HG03039 (cell line): ENCODE results near the gene MCM10.

Experiments used
- ATAC-seq: cut with Tn5 transposase; IDR thresholded peaks from one replicate; pipeline ENCODE4 v1.9.1; 2021; ENCODE audit warnings: mild to moderate bottlenecking, moderate library complexity; ENCODE audit not compliant: unreplicated experiment

Gene MCM10

GRCh38 chr10:13163859-13164258 is 2.5 kb downstream of the MCM10 start:
- ATAC-seq: no peak

DNA sequence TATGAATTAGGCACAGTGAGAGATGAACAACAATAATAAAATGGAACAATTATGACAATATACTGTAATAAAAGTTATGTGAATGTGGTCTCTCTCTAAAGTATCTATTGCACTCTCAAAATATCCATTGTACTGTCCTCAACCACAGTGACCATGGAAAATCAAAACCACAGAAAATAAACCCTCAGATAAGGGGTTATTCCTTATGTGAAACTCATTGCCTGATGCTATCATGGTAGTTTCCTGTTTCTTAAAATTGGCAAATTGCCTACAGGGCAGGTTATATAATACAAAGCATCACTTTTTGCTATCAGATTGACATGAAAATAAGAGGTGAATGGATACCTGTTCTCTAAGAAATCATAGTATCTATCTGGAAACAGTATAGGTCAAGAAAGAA is 3.8 kb downstream of the MCM10 start:
- no peak for ATAC-seq

DNA sequence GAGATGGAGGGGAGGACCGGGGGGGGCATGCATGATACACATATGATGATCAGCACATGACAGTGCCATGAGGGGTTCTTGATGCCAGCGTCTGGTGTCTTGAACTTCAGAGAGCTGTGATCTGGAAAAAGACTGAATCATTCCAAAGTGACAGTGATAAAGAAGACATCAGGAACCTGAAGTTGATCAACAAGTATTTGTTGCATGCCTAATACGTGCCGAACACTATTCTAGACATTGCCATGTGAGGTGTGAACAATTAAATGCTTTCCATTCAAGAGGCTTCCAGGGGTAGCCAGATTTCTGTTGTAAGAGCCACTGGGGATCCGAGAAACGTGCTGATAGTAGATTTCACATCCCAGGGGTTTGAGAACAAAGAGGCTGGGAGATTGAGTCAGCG is 6.2 kb downstream of the MCM10 start:
- no peak for ATAC-seq

- no peak for ATAC-seq
Measured at GRCh38 chr10:13168781-13169180, 7.4 kb downstream of the MCM10 start.

GRCh38 chr10:13173616-13174015 is 12.3 kb downstream of the MCM10 start:
- ATAC-seq: no peak

GRCh38 chr10:13180788-13181187 is 19.4 kb downstream of the MCM10 start:
- no peak for ATAC-seq

DNA sequence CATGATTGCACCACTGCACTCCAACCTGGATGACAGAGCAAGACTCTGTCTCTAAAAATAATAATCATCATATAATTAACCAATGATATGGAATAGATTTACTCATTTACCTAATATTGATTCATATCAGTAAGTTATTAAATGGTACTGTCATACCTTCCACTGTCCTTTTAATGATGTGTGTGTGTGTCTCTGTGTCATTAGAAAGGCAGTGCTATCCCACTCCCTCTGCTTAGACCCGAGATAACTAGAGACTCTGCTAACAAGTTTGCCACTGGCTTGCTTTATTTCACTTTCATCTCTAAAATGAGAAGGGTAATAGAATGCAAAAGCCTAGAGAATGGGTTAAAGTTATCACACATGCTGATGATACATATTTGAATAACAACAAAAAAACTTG is 21.1 kb downstream of the MCM10 start:
- no peak for ATAC-seq

DNA sequence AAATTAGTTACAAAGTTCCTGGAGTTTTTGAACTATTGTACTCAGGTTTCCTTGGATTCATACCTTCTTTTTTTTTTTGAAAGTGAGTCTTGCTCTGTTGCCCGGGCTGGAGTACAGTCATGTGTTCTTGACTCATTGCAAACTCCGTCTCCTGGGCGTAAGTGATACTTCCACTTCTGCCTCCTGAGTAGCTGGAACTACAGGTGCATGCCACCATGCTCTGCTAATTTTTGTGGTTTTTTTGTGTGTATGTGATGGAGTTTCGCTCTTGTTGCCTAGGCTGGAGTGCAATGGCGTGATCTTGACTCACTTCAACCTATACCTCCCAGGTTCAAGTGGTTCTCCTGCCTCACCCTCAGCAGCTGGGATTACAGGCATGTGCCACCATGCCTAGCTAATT is 22.3 kb downstream of the MCM10 start:
- ATAC-seq: no peak

DNA sequence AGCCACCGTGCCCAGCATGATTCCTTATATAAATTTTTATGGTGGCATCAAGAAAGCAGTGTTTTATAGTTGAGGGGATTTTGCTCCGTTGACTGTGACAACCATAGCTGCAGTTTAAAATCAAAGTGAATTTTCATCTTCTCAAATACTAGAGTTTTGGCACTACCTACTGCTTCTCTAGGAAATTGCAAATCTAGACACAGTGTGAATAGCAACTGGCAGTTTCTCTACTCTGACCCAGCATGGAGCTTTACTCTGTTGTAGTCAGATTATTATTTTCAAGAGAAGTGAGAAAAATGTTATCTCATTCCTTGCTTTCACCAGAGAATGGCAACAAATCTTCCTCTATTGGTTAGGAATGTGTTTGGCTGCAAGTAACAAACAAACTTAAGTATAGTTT is 22.9 kb downstream of the MCM10 start:
- no peak for ATAC-seq

DNA sequence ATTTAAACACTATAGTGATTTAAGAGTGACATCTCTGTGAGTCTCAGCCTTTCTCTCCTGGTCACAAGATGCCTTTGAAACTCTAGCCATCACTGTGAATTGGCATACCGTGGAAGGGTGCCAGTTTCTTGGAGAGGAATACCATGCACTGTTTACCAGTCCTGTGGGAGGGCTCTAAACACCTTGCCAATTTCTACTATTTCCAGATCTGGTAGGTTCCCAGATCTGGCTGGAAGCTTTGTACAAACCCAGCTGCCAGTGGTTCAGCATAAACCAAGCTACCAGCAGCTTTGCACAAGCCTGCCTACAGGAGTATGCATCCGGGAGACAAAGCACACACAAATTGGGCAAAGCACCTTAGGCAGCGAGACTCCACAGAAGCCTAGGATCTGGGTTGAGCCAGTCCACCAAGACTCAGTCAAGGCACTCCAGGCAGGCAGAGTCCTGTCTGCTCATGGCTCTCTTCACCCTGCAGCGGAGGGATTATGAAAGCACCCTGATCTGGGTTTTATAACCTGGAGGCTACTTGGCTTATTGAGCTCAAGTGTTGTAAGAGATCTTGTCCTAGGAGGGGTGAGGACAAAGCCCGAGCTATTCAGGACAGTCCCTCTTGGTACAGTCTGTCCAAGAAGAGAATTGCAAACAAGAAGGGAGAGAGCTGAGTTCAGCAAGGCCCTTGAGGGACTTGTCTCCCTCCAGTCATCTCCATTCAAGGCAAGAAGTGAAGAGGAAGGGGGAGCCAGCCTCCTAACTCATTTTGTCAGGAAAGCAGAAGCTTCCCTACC is 23.6 kb downstream of the MCM10 start:
- no peak for ATAC-seq

GRCh38 chr10:13187135-13187534 is 25.8 kb downstream of the MCM10 start:
- ATAC-seq: no peak

GRCh38 chr10:13188593-13188992 is 27.2 kb downstream of the MCM10 start:
- ATAC-seq: no peak

GRCh38 chr10:13189961-13190360 is 28.6 kb downstream of the MCM10 start:
- ATAC-seq: no peak

DNA sequence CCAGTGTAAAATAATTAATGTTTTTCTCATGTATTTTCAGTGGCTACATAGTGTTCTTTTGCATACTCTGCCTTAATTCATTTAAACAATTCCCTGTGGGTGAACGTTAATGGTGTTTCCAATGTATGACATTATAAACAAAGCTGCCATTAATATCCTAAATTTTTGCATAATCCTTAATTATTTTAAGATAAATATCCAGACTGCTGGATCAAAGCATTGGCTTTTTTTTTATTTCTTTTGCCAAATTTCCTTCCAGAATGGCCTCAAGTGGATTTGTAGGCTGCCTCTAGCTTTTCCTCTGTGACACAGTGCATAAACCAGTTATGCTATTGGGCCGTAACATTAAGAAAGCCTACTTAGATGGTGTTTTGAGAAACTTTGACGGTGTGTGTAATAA is 29.5 kb downstream of the MCM10 start:
- ATAC-seq: no peak

GRCh38 chr10:13191362-13191761 is 30.0 kb downstream of the MCM10 start:
- ATAC-seq: no peak

DNA sequence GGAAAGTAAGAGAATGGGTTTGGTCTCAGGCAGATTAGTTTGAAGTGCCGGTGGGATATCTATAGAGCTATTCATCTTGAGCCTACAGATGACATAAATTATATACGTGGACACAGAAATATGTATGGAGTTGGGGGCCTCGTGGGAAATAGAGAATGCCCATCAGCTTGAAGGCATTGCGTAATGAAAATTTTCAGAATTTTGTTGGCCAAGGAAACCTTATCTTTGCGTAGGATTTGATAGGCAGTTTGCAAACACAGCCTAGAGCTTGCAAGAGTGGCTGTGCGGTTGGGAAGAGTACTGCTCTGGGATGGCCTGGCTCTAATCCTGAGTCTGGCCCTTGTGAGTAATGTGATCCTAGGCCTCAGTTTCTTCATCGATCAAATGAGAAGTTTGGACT is 32.3 kb downstream of the MCM10 start:
- no peak for ATAC-seq

GRCh38 chr10:13195016-13195415 is 33.7 kb downstream of the MCM10 start:
- ATAC-seq: no peak

DNA sequence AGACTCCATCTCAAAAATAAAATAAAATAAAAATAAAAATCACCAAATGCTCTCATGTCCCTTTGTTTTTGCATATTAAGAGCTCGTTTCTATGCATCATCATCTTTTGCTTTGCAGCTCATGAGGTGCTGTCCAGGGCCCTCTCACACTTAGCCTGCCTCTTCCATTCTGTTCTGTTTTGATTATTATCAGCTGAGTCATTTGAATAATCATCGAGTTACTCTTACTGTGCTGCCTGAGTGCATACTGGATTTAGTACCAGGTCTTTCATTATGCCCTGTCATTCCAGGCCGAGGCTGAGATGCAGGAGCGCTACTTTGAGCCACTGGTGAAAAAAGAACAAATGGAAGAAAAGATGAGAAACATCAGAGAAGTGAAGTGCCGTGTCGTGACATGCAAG is 39.8 kb downstream of the MCM10 start:
- ATAC-seq: no peak

DNA sequence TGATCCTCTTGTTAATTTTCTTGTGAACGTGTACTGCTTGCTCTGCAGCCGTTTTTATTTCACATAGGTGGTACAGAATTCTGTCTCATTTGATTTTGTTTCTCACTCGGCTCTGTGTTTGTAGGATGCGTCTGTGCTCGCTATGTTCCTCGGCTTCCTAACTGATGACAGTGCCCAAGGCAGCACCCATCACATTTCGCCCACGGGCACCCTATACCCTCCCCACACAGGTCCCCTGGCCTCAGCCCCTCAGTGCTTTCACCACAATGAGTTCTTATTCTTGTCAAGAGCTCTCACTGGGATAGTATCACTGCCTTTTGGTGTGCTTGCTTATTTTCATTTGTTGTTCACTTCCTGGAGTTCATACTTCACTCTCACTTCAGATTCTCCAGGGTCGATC is 44.7 kb downstream of the MCM10 start:
- no peak for ATAC-seq

- no peak for ATAC-seq
Measured at GRCh38 chr10:13206546-13207443, 45.4 kb downstream of the MCM10 start.

GRCh38 chr10:13213163-13213562 is 51.8 kb downstream of the MCM10 start:
- ATAC-seq: no peak

GRCh38 chr10:13218878-13219277 is 57.5 kb downstream of the MCM10 start:
- ATAC-seq: no peak
